AML-193 (cell line): ENCODE measurements around the gene MIPEP.

Experiments used
- DNase-seq, 2 experiments: peaks; one replicate each; lab custom pipeline; 2025; lab: John Stamatoyannopoulos, UW

Gene MIPEP

GRCh38 chr13:23810685-23811240 is 78.4 kb downstream of the MIPEP start:
- no peak for DNase-seq

GRCh38 chr13:23808803-23809202 is 80.4 kb downstream of the MIPEP start:
- DNase-seq, result no peak

GRCh38 chr13:23806874-23807526 is 82.2 kb downstream of the MIPEP start:
- no peak for DNase-seq

- no peak for DNase-seq
These were observed 83.4 kb downstream of the MIPEP start for GRCh38 chr13:23805821-23806220.

GRCh38 chr13:23805122-23805521 is 84.1 kb downstream of the MIPEP start:
- DNase-seq, result no peak

- no peak for DNase-seq
These were observed 85.0 kb downstream of the MIPEP start for GRCh38 chr13:23804166-23804565.

GRCh38 chr13:23801141-23801540 is 88.1 kb downstream of the MIPEP start:
- DNase-seq, result no peak

- no peak for DNase-seq
These were observed 89.3 kb downstream of the MIPEP start for GRCh38 chr13:23799945-23800344.

- no peak for DNase-seq
These were observed 91.8 kb downstream of the MIPEP start for GRCh38 chr13:23797276-23797903.

- no peak for DNase-seq
These were observed 92.6 kb downstream of the MIPEP start for GRCh38 chr13:23796551-23796950.

GRCh38 chr13:23794267-23795161 is 94.7 kb downstream of the MIPEP start:
- no peak for DNase-seq

GRCh38 chr13:23793711-23794110 is 95.5 kb downstream of the MIPEP start:
- no peak for DNase-seq

GRCh38 chr13:23792680-23793079 is 96.5 kb downstream of the MIPEP start:
- DNase-seq, result no peak

- DNase-seq, result no peak
These were observed 98.5 kb downstream of the MIPEP start for GRCh38 chr13:23790577-23791170.

- DNase-seq, result no peak
These were observed 99.4 kb downstream of the MIPEP start for GRCh38 chr13:23789576-23790346.

GRCh38 chr13:23788459-23788858 is 100.7 kb downstream of the MIPEP start:
- DNase-seq, result no peak

- DNase-seq, result no peak
These were observed 101.7 kb downstream of the MIPEP start for GRCh38 chr13:23787464-23787863.

- no peak for DNase-seq
These were observed 102.6 kb downstream of the MIPEP start for GRCh38 chr13:23786607-23787006.

GRCh38 chr13:23778879-23779278 is 110.3 kb downstream of the MIPEP start:
- DNase-seq, result no peak

GRCh38 chr13:23778002-23778652 is 111.1 kb downstream of the MIPEP start:
- DNase-seq, result no peak

- DNase-seq, result no peak
These were observed 111.7 kb downstream of the MIPEP start for GRCh38 chr13:23777575-23777870.
